Esophagus muscularis mucosa (tissue), 4 donors: ENCODE data around the gene KCNH3. TPM values are rescaled to one million over a fixed set of nuclear protein-coding genes. Genes with fewer than 3 reads are reported as not detected.

ENCODE experiments used
- DNase-seq: peaks from one replicate; pipeline ENCODE4 v3.0.0-alpha.2; 2017; ENCODE audit errors: extremely low spot score
- H3K27ac ChIP-seq, 4 donors: fragments of 200-600 bp; sonication (generic); replicated peaks in 1 of 4; 1 replicate in 3 of 4; 2 replicates in 1 of 4; pipeline ENCODE4 v1.5.1; 2016 to 2019; ENCODE audit warnings: mild to moderate bottlenecking in 1 of 4
- H3K27me3 ChIP-seq, 4 donors: fragments of 200-600 bp; sonication (generic); one replicate each; pipeline versions ENCODE4 v1.5.1 to v1.6.0; 2016 to 2019
- H3K36me3 ChIP-seq, 4 donors: fragments of 200-600 bp; sonication (generic); one replicate each; pipeline ENCODE4 v1.5.1; 2016 to 2019
- H3K4me1 ChIP-seq, 4 donors: fragments of 200-600 bp; sonication (generic); one replicate each; pipeline ENCODE4 v1.5.1; 2016 to 2019
- H3K4me3 ChIP-seq, 4 donors: fragments of 200-600 bp; sonication (generic); 1 replicate in 2 of 4; 2 replicates in 2 of 4; pipeline ENCODE4 v1.5.1; 2016 to 2019; ENCODE audit warnings: mild to moderate bottlenecking in 4 of 4, moderate library complexity in 1 of 4
- H3K9me3 ChIP-seq, 4 donors: fragments of 200-600 bp; sonication (generic); 1 replicate in 3 of 4; 2 replicates in 1 of 4; pipeline ENCODE4 v1.5.1; 2016 to 2019
- EP300 ChIP-seq: sonication (generic); formaldehyde crosslinking; IDR thresholded peaks from one replicate; pipeline ENCODE4 v1.6.1; 2017; ENCODE audit warnings: antibody characterized with exemption
- POLR2A ChIP-seq: fragments of 450-650 bp; IDR thresholded peaks from one replicate; pipeline ENCODE4 v1.6.1; 2017; ENCODE audit warnings: antibody characterized with exemption, moderate library complexity, mild to moderate bottlenecking, low read depth
- POLR2AphosphoS5 ChIP-seq, 2 donors: sonication (generic); formaldehyde crosslinking; IDR thresholded peaks; one replicate each; pipeline ENCODE4 v1.6.1; 2017; ENCODE audit warnings: antibody characterized with exemption in 2 of 2
- WGBS: methylation state at CpG from one replicate; pipeline ENCODE4 v1.1.5; 2018; 5-methylcytosine and 5-hydroxymethylcytosine counted together
- intact Hi-C: fragments of 100-400 bp; cut with DNase I; formaldehyde crosslinking; loops from one replicate; pipeline ENCODE4 v1.15.1; 2023
- total RNA-seq, 4 donors: library from RNA; depleted of rRNA; stranded (reverse); fragments of >200 nt; gene quantifications; one replicate each; pipeline versions ENCODE4 v1.1.0 to v1.2.1, GENCODE V29; 2016
- TF ChIP-seq, protein P1 (sequence below), 3 experiments: fragments of 200-600 bp in 2 of 3; fragments of 450-650 bp in 1 of 3; sonication (generic) in 2 of 3; IDR thresholded peaks; one replicate each; pipeline ENCODE4 v1.5.1; 2017 to 2019; ENCODE audit warnings: antibody characterized with exemption in 3 of 3, mild to moderate bottlenecking in 2 of 3, moderate library complexity in 1 of 3

KCNH3 gene
- total RNA-seq, 4 donors from 2014 or later, result 0.34 to 0.66 (median 0.65) TPM; not detected in 1

DNA sequence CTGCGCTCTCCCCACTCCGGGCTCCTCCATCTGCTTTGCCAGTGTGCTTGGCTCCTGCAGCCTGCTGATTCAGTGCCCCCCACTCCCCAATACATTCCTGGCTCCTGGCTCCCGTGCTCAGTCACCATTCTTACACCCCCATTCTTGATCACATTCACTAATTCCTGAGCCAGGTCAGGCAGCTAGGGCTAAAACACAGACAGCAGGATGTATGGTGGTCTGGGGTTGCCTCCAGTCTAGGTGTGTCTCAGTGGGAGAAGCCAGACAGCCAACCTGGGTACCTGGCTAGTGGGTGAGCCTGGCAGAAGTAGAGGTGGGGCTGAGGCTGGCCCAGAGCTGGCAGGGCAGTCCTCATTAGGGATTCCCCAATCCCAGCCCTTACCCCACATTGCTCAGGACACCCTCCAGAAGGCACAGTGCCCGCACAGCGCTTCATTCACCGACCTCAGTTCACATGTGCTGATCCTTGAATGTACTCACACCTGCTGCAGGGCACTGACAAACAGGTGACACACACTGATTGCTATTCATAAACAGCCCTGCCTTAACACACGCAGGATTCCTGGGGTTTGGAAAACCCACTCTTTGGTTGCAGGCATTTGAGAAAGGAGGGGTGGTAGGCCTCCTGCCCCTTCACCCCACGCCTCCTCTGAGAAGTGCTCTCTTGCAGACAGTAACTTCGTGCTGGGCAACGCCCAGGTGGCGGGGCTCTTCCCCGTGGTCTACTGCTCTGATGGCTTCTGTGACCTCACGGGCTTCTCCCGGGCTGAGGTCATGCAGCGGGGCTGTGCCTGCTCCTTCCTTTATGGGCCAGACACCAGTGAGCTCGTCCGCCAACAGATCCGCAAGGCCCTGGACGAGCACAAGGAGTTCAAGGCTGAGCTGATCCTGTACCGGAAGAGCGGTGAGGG lies 1.7 kb downstream of the KCNH3 start:
- intact Hi-C loops, result no loop called here
- Histone ChIP-seq H3K4me1 (peaks cover 14 to 27% (median 23%) of the 10 kb centered on the region in 4 donors), H3K27me3 (peaks cover 6 to 70% (median 25%) of the 10 kb centered on the region in 4 donors), H3K4me3 (no peak overlapping the region), H3K36me3 (no peaks in the 10 kb centered on the region), H3K9me3 (no peaks in the 10 kb centered on the region), H3K27ac (no peak overlapping the region)
- DNase-seq, result no peak
- TF ChIP-seq, protein P1, sequence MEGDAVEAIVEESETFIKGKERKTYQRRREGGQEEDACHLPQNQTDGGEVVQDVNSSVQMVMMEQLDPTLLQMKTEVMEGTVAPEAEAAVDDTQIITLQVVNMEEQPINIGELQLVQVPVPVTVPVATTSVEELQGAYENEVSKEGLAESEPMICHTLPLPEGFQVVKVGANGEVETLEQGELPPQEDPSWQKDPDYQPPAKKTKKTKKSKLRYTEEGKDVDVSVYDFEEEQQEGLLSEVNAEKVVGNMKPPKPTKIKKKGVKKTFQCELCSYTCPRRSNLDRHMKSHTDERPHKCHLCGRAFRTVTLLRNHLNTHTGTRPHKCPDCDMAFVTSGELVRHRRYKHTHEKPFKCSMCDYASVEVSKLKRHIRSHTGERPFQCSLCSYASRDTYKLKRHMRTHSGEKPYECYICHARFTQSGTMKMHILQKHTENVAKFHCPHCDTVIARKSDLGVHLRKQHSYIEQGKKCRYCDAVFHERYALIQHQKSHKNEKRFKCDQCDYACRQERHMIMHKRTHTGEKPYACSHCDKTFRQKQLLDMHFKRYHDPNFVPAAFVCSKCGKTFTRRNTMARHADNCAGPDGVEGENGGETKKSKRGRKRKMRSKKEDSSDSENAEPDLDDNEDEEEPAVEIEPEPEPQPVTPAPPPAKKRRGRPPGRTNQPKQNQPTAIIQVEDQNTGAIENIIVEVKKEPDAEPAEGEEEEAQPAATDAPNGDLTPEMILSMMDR (IDR thresholded peaks at IDR 0.05), result no peak
- TF ChIP-seq POLR2AphosphoS5 (IDR thresholded peaks at IDR 0.05), result no peak
- no peak for TF ChIP-seq EP300
- TF ChIP-seq POLR2A, result no peak
- 87% methylated on average over 14 of the region's 21 CpGs for WGBS

DNA sequence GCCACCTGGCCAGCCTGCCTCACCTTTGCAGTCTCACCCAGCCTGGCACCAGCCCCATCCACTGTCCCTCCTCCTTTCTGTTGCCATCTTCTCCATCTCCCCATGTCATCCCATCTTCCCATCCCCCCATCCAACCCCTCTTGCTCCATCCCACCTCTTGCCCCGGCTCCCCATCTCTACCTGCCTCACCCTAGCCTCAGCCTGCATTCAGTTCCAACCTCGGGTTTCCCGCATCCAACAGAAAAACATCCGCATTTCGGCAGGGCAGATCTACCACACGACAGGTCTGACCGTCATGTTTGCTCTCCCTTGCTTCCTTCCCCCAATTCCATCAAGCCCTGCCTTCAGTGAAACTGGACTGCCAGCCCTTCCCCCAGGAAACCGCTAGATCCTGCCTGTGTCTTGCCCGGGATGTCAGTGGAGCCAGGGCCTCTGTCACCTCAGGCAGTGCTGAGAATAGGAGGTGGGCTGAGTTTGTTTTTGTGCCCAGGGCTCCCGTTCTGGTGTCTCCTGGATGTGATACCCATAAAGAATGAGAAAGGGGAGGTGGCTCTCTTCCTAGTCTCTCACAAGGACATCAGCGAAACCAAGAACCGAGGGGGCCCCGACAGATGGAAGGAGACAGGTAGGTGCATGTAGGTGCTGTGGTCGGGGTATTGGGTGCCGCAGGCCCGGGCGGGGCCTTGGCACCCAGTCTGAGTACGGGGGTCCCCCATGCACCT lies 2.5 kb downstream of the KCNH3 start:
- WGBS, result 87% methylated on average over 17 of the region's 18 CpGs
- TF ChIP-seq POLR2A, result no peak
- no peak for TF ChIP-seq POLR2AphosphoS5 (IDR thresholded peaks at IDR 0.05)
- peaks cover 14 to 27% (median 23%) of the 10 kb centered on the region in 4 donors for H3K4me1 ChIP-seq
- H3K27me3 ChIP-seq, result peaks cover 6 to 71% (median 25%) of the 10 kb centered on the region in 4 donors
- DNase-seq, result no peak
- H3K4me3 ChIP-seq, result no peak overlapping the region
- H3K27ac ChIP-seq, result no peak overlapping the region
- H3K36me3 ChIP-seq, result no peaks in the 10 kb centered on the region
- H3K9me3 ChIP-seq, result no peaks in the 10 kb centered on the region
- intact Hi-C loops, result no loop called here

DNA sequence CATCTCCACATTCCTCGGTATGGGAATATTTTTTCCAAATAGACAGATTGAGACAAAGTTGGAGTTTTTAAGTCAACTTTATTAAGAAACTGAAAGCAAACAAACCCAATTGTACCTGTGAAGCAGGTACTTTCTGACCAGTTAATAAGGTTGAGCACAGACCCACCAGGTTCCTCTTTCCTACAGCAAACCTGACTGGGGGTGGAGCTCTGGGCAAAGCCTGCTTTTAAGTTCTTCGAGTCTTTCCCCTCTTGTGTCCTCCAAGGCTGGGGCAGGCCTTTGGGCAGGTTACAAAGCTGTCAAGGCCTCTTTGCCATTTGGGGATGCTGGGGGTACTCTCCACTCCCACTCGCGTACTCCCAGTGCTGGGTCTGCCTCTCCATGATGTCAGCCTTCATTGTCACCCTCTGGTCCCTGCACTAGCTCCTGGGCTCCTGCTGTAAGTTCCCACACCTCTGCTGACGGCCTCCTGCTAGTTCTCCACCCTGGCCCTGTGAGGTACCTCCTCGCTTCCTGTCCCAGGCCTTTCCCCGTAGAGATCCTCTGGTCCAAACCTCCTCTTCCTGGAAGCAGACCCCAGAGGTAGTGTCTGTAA lies 3.2 kb downstream of the KCNH3 start:
- H3K27ac ChIP-seq, result no peak overlapping the region
- intact Hi-C loops, result no loop called here
- H3K9me3 ChIP-seq, result no peaks in the 10 kb centered on the region
- H3K27me3 ChIP-seq, result peaks cover 6 to 71% (median 24%) of the 10 kb centered on the region in 4 donors
- no peak overlapping the region for H3K4me3 ChIP-seq
- TF ChIP-seq, protein P1 (IDR thresholded peaks at IDR 0.05), result no peak
- TF ChIP-seq POLR2AphosphoS5 (IDR thresholded peaks at IDR 0.05) (no peak), EP300 (no peak), POLR2A (no peak)
- no peak for DNase-seq
- WGBS, result 91% methylated on average over 7 of the region's 7 CpGs
- no peaks in the 10 kb centered on the region for H3K36me3 ChIP-seq
- H3K4me1 ChIP-seq, result peaks cover 14 to 27% (median 23%) of the 10 kb centered on the region in 4 donors

DNA sequence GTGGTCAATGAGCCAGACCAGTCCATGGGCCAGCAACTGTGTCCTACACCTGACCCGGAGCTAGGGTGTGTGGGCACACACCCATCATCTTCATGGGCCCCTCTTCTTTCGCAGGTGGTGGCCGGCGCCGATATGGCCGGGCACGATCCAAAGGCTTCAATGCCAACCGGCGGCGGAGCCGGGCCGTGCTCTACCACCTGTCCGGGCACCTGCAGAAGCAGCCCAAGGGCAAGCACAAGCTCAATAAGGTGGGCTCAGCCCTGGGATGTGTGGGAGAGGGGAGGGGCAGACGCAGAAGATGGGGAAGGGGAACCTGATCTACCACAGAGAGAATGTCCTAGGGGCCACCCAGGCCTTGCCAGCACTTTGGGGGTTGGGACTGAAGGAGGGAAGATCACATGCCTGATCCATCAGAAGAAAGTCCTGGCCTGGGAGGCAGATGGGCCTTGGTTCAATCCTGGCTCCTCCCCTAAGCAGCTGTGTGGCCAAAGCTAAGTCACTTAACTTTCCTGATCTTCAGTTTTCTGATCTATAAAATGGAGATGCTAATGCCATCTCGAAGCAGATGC lies 3.8 kb downstream of the KCNH3 start:
- TF ChIP-seq, protein P1 (IDR thresholded peaks at IDR 0.05), result no peak
- TF ChIP-seq POLR2A, result no peak
- TF ChIP-seq EP300, result no peak
- TF ChIP-seq POLR2AphosphoS5 (IDR thresholded peaks at IDR 0.05), result no peak
- Histone ChIP-seq H3K4me1 (peaks cover 9 to 22% (median 17%) of the 10 kb centered on the region in 4 donors), H3K27me3 (peaks cover 6 to 71% (median 20%) of the 10 kb centered on the region in 4 donors), H3K27ac (no peak overlapping the region), H3K36me3 (no peaks in the 10 kb centered on the region), H3K4me3 (no peak overlapping the region), H3K9me3 (no peaks in the 10 kb centered on the region)
- 91% methylated on average over 9 of the region's 15 CpGs for WGBS
- intact Hi-C loops, result no loop called here
- DNase-seq, result no peak
